ENCODE data around the gene CHST8.

DNA sequence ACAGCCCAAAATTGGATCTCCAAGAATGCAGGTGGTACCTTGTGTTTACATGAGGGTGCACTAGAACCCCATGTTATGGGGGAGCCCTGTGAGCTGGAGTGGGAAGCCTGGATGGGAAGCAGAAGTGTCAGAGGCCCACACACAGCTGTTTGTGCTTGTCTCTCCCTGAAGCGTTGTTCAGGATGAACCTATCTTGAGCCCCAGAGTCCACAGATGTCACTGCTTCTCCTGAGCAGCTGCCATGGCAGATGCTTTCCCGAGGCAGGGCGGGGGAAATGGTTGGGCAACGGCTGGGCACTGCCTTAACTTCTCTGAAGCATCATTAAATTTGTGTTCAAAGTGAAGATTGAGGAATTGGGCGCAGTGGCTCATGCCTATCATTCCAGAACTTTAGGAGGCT, 17.1 kb upstream of the CHST8 start:
- no peak for TF ChIP-seq ESRRA (CRISPR knock-in tag; IDR thresholded peaks at IDR 0.05; ENCODE audit: borderline replicate concordance)
- TF ChIP-seq RELA (CRISPR knock-in tag; IDR thresholded peaks at IDR 0.05; ENCODE audit: borderline replicate concordance): no peak
- TF ChIP-seq, protein P1, sequence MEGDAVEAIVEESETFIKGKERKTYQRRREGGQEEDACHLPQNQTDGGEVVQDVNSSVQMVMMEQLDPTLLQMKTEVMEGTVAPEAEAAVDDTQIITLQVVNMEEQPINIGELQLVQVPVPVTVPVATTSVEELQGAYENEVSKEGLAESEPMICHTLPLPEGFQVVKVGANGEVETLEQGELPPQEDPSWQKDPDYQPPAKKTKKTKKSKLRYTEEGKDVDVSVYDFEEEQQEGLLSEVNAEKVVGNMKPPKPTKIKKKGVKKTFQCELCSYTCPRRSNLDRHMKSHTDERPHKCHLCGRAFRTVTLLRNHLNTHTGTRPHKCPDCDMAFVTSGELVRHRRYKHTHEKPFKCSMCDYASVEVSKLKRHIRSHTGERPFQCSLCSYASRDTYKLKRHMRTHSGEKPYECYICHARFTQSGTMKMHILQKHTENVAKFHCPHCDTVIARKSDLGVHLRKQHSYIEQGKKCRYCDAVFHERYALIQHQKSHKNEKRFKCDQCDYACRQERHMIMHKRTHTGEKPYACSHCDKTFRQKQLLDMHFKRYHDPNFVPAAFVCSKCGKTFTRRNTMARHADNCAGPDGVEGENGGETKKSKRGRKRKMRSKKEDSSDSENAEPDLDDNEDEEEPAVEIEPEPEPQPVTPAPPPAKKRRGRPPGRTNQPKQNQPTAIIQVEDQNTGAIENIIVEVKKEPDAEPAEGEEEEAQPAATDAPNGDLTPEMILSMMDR (IDR thresholded peaks at IDR 0.05): no peak
- no peak for TF ChIP-seq ZBTB43 (CRISPR knock-in tag; IDR thresholded peaks at IDR 0.05)
- no peak for TF ChIP-seq NR2C2 (CRISPR knock-in tag; IDR thresholded peaks at IDR 0.05)
- TF ChIP-seq, protein P2, sequence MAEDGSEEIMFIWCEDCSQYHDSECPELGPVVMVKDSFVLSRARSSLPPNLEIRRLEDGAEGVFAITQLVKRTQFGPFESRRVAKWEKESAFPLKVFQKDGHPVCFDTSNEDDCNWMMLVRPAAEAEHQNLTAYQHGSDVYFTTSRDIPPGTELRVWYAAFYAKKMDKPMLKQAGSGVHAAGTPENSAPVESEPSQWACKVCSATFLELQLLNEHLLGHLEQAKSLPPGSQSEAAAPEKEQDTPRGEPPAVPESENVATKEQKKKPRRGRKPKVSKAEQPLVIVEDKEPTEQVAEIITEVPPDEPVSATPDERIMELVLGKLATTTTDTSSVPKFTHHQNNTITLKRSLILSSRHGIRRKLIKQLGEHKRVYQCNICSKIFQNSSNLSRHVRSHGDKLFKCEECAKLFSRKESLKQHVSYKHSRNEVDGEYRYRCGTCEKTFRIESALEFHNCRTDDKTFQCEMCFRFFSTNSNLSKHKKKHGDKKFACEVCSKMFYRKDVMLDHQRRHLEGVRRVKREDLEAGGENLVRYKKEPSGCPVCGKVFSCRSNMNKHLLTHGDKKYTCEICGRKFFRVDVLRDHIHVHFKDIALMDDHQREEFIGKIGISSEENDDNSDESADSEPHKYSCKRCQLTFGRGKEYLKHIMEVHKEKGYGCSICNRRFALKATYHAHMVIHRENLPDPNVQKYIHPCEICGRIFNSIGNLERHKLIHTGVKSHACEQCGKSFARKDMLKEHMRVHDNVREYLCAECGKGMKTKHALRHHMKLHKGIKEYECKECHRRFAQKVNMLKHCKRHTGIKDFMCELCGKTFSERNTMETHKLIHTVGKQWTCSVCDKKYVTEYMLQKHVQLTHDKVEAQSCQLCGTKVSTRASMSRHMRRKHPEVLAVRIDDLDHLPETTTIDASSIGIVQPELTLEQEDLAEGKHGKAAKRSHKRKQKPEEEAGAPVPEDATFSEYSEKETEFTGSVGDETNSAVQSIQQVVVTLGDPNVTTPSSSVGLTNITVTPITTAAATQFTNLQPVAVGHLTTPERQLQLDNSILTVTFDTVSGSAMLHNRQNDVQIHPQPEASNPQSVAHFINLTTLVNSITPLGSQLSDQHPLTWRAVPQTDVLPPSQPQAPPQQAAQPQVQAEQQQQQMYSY (CRISPR knock-in tag; IDR thresholded peaks at IDR 0.05): no peak
- no peak for TF ChIP-seq SP1 (CRISPR knock-in tag; conservative IDR thresholded peaks at IDR 0.05)
- TF ChIP-seq, protein P3, sequence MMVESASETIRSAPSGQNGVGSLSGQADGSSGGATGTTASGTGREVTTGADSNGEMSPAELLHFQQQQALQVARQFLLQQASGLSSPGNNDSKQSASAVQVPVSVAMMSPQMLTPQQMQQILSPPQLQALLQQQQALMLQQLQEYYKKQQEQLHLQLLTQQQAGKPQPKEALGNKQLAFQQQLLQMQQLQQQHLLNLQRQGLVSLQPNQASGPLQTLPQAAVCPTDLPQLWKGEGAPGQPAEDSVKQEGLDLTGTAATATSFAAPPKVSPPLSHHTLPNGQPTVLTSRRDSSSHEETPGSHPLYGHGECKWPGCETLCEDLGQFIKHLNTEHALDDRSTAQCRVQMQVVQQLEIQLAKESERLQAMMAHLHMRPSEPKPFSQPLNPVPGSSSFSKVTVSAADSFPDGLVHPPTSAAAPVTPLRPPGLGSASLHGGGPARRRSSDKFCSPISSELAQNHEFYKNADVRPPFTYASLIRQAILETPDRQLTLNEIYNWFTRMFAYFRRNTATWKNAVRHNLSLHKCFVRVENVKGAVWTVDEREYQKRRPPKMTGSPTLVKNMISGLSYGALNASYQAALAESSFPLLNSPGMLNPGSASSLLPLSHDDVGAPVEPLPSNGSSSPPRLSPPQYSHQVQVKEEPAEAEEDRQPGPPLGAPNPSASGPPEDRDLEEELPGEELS (CRISPR knock-in tag; IDR thresholded peaks at IDR 0.05): no peak
- TF ChIP-seq FOXK1 (CRISPR knock-in tag; IDR thresholded peaks at IDR 0.05): no peak

All from WTC11 (cell line).